Erythroblast (primary cell): ENCODE measurements around the gene TAF3.

Experiments
- GATA1 ChIP-seq: IDR thresholded peaks from 2 replicates; pipeline ENCODE4 v1.6.1; 2011; ENCODE audit warnings: low read depth, mild to moderate bottlenecking, control low read depth, low read length, moderate library complexity
- POLR2A ChIP-seq: IDR thresholded peaks from 2 replicates; pipeline ENCODE4 v1.6.1; 2011; ENCODE audit warnings: mild to moderate bottlenecking, low read length

- TF ChIP-seq POLR2A (no peak), GATA1 (no peak)
Measured at GRCh38 chr10:7986851-7987250, 168.5 kb downstream of the TAF3 start.
